Activated T-helper 2 cell treated with anti-CD3 and anti-CD28 coated beads, Interferon-gamma antibody, Interleukin-2, Interleukin-4, amounts not matched to agents 10 μg/mL and 5 μg/mL and 100 μg/mL, durations not matched to agents 14 hours and 24 hours and 36 hours (primary cell): Measurements from ENCODE around the gene KRT77. TPM values are rescaled to one million over a fixed set of nuclear protein-coding genes. Genes with fewer than 3 reads are reported as not detected.
A peak's percentile ranks its signal among the peaks of the same experiment; 100 is the strongest.

Experiments used
- DNase-seq: peaks from one replicate; pipeline ENCODE4 v3.0.0; 2021; ENCODE audit warnings: low spot score
- H3K27ac Mint-ChIP-seq: one replicate; pipeline ENCODE4 v1.8.0; 2021; ENCODE audit warnings: mixed read lengths
- H3K27me3 Mint-ChIP-seq: one replicate; pipeline ENCODE4 v1.8.0; 2021; ENCODE audit warnings: low read depth, mixed read lengths
- H3K36me3 Mint-ChIP-seq: one replicate; pipeline ENCODE4 v1.8.0; 2021; ENCODE audit warnings: low read depth, mixed read lengths
- H3K4me1 Mint-ChIP-seq: one replicate; pipeline ENCODE4 v1.8.0; 2021; ENCODE audit warnings: low read depth, mixed read lengths
- H3K4me3 Mint-ChIP-seq: one replicate; pipeline ENCODE4 v1.8.0; 2021; ENCODE audit warnings: low read depth, mild to moderate bottlenecking, moderate library complexity, mixed read lengths
- H3K9me3 Mint-ChIP-seq: one replicate; pipeline ENCODE4 v1.8.0; 2021; ENCODE audit warnings: mixed read lengths
- intact Hi-C: fragments of 100-400 bp; cut with micrococcal nuclease; formaldehyde crosslinking; loops from one replicate; pipeline ENCODE4 v1.15.1; 2023
- total RNA-seq: library from RNA; stranded (reverse); gene quantifications from 2 replicates; pipeline ENCODE4 v1.2.3, GENCODE V29; 2022

KRT77 gene
- total RNA-seq, 1 donor from 2014 or later = not detected

DNA sequence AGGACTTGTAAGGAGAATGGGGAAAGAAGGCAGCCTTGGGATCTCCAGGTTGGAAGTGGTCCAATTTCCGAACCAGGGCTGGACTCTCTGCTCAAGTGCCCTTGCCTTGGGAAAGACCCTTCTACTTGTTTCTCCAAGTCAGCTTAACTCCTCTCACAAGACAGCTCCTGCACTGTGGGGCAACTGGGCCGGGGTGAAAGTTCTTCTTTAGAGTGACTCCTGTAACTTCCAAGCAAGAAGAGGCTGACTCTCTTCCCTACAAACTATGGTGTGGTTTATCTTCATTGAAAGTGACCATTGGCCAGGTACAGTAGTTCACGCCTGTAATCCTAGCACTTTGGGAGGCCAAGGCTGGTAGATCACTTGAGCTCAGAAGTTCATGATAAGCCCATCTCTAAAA lies 36.9 kb downstream of the KRT77 start:
- DNase-seq = no peak
- Mint-ChIP-seq H3K36me3 (no peaks in the 10 kb centered on the region), H3K27me3 (peaks cover 10% of the 10 kb centered on the region), H3K27ac (no peak overlapping the region), H3K4me1 (peaks cover 11% of the 10 kb centered on the region), H3K4me3 (no peak overlapping the region), H3K9me3 (no peaks in the 10 kb centered on the region)
- intact Hi-C loops = no loop called here

- H3K4me3 Mint-ChIP-seq = no peak overlapping the region
- no peaks in the 10 kb centered on the region for H3K9me3 Mint-ChIP-seq
- no peaks in the 10 kb centered on the region for H3K36me3 Mint-ChIP-seq
- H3K27me3 Mint-ChIP-seq = peaks cover 3% of the 10 kb centered on the region
- H3K4me1 Mint-ChIP-seq = peaks cover 11% of the 10 kb centered on the region
- intact Hi-C loops = no loop called here
- DNase-seq = no peak
- no peak overlapping the region for H3K27ac Mint-ChIP-seq
These were observed 39.9 kb downstream of the KRT77 start for GRCh38 chr12:52663420-52663819.

DNA sequence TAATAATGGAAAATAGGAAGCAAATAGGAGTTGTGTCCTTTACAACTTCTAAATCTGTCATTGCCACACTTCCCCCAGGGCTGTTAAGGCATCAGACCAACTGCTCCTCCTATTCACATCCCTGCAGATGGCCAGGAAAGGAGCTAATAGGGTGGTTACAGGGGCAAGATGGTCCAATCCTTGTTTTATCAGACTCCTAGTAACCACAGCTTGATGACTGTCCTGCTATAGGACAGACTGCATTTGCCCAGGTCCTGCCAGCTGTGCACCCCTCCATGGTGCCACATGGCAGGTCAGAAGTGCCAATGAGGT lies 40.5 kb downstream of the KRT77 start:
- Mint-ChIP-seq H3K27me3 (peaks cover 2% of the 10 kb centered on the region), H3K27ac (no peak overlapping the region), H3K9me3 (no peaks in the 10 kb centered on the region), H3K4me1 (peaks cover 11% of the 10 kb centered on the region), H3K36me3 (no peaks in the 10 kb centered on the region), H3K4me3 (no peak overlapping the region)
- DNase-seq = no peak
- intact Hi-C loops = no loop called here

- Mint-ChIP-seq H3K9me3 (no peaks in the 10 kb centered on the region), H3K36me3 (no peaks in the 10 kb centered on the region), H3K4me3 (no peak overlapping the region), H3K4me1 (peaks cover 11% of the 10 kb centered on the region), H3K27me3 (peaks cover 6% of the 10 kb centered on the region), H3K27ac (peak overlapping the region; percentile 12)
- intact Hi-C loops = no loop called here
- no peak for DNase-seq
These were observed 41.0 kb downstream of the KRT77 start for GRCh38 chr12:52662093-52662917.

DNA sequence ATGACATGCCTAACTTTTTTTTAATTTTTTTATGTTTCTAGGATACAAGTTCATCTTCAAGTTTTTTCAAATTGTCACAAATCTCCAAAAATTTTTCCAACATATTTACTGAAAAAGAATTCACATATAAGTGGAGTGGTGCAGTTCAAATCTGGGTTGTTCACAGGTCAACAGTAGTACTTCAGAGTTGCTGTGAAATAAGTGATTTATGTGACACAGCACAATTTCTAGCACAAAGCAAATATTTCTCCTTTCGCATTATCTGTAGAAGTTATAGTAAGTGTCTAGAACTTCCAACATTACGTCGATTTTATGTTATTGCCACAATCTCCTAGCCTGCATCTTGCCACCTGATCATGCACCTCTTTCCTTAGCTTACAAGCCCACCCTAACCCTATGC lies 41.7 kb downstream of the KRT77 start:
- Mint-ChIP-seq H3K27me3 (peaks cover 6% of the 10 kb centered on the region), H3K4me3 (no peak overlapping the region), H3K4me1 (peaks cover 11% of the 10 kb centered on the region), H3K27ac (no peak overlapping the region), H3K36me3 (no peaks in the 10 kb centered on the region), H3K9me3 (no peaks in the 10 kb centered on the region)
- DNase-seq = no peak
- intact Hi-C loops = no loop called here

DNA sequence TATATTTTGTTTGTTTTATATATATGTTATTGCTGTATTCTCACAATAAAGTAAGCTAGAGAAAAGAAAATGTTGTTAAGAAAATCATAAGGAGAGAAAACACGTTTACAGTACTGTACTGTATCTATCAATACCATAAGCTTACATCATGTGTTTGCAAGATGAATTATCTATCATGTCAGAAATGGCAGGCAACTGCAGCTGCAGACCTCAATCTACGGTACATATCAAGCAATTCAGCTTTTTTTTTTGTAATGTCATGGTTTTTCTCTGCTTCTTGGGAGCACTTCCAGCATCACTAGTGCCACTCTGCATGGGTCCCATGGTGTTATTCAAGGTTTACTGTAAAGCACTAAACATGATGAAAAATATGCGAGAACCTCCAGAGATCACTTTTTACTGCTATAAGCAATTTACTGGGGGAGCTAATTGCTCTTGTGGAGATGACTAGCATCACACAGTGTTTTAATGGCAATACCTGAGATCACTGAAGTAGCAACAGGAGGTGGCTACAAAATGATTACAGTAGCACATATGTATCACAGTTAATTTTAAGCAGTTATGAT lies 42.3 kb downstream of the KRT77 start:
- Mint-ChIP-seq H3K36me3 (no peaks in the 10 kb centered on the region), H3K4me3 (no peak overlapping the region), H3K27me3 (peaks cover 10% of the 10 kb centered on the region), H3K9me3 (no peaks in the 10 kb centered on the region), H3K27ac (no peak overlapping the region), H3K4me1 (peaks cover 11% of the 10 kb centered on the region)
- intact Hi-C loops = no loop called here
- DNase-seq = no peak

DNA sequence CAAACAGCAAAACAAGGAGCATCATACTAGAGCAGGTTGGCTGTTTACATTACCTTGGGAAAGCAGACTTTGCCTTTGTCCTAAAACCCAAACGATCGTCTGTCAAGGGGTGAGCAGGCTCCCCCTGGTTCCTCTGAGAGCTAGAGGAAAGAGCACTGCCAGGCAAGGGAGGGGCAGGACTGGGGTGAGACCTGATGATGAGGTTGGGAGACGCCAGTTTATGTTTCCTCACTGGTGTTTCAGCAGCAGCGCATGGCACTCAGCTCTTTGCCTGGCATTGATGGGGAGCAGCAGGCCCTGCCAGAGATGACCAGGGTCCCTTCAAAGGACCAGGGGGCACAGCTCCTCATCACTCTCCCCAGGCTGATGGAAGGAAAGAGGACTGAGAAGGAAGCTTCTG lies 43.4 kb downstream of the KRT77 start:
- peaks cover 14% of the 10 kb centered on the region for H3K27me3 Mint-ChIP-seq
- intact Hi-C loops = no loop called here
- DNase-seq = no peak
- no peak overlapping the region for H3K27ac Mint-ChIP-seq
- H3K36me3 Mint-ChIP-seq = no peaks in the 10 kb centered on the region
- peaks cover 11% of the 10 kb centered on the region for H3K4me1 Mint-ChIP-seq
- H3K4me3 Mint-ChIP-seq = no peak overlapping the region
- no peaks in the 10 kb centered on the region for H3K9me3 Mint-ChIP-seq

- no peaks in the 10 kb centered on the region for H3K9me3 Mint-ChIP-seq
- peaks cover 11% of the 10 kb centered on the region for H3K4me1 Mint-ChIP-seq
- H3K27ac Mint-ChIP-seq = no peak overlapping the region
These were observed 43.9 kb downstream of the KRT77 start for GRCh38 chr12:52659395-52659794.

GRCh38 chr12:52658196-52658595 lies 45.1 kb downstream of the KRT77 start:
- Mint-ChIP-seq H3K27ac (no peak overlapping the region), H3K9me3 (no peaks in the 10 kb centered on the region), H3K4me1 (peaks cover 11% of the 10 kb centered on the region), H3K4me3 (no peak overlapping the region), H3K36me3 (no peaks in the 10 kb centered on the region), H3K27me3 (peaks cover 19% of the 10 kb centered on the region)
- no peak for DNase-seq
- intact Hi-C loops = no loop called here

More at GRCh38 chr12:52659395-52659794, 43.9 kb downstream of the KRT77 start:
- no peaks in the 10 kb centered on the region for H3K36me3 Mint-ChIP-seq
- intact Hi-C loops = no loop called here
- no peak for DNase-seq
- H3K4me3 Mint-ChIP-seq = no peak overlapping the region
- H3K27me3 Mint-ChIP-seq = peaks cover 16% of the 10 kb centered on the region

DNA sequence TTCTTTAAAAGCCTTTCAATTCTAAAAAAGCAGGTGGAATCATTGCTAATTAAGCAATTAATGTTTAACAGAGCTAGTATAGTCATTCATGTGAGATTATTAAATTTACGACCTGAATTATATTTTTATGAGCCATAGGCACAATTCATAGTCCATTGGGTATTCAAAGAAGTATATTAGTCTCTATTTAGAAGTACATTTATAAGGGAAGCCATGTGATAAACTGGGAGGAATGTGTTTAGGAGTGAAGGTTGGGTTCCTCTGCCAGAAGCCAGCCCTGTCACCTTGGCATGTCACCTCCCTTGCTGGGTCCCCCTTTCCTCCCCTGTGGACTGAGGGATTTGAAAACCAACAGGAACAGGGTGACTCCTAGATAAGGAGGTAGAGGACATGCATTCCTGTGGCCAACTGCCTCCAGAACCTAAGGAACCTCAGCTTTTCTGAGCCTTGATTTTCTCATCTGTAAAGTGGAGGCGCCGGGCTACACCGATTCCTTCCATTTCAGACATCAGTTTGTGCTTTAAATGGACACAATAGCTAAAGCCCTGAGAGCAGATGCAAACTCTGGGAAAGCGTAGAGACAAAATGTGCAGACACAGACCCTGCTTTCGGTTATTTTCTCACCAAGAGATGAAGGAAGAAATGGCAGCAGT lies 45.9 kb downstream of the KRT77 start:
- no peak overlapping the region for H3K4me3 Mint-ChIP-seq
- H3K27me3 Mint-ChIP-seq = peaks cover 19% of the 10 kb centered on the region
- no peaks in the 10 kb centered on the region for H3K9me3 Mint-ChIP-seq
- intact Hi-C loops = no loop called here
- H3K27ac Mint-ChIP-seq = no peak overlapping the region
- peaks cover 8% of the 10 kb centered on the region for H3K4me1 Mint-ChIP-seq
- no peaks in the 10 kb centered on the region for H3K36me3 Mint-ChIP-seq
- no peak for DNase-seq

- no peaks in the 10 kb centered on the region for H3K36me3 Mint-ChIP-seq
- peaks cover 2% of the 10 kb centered on the region for H3K4me1 Mint-ChIP-seq
- no peak overlapping the region for H3K4me3 Mint-ChIP-seq
These were observed 46.7 kb downstream of the KRT77 start for GRCh38 chr12:52656616-52657015.

GRCh38 chr12:52655720-52656124 lies 47.6 kb downstream of the KRT77 start:
- Mint-ChIP-seq H3K36me3 (no peaks in the 10 kb centered on the region), H3K9me3 (no peaks in the 10 kb centered on the region), H3K4me3 (no peak overlapping the region), H3K4me1 (peaks cover 2% of the 10 kb centered on the region), H3K27ac (no peak overlapping the region), H3K27me3 (peaks cover 19% of the 10 kb centered on the region)
- intact Hi-C loops = no loop called here
- DNase-seq = no peak

More at GRCh38 chr12:52656616-52657015, 46.7 kb downstream of the KRT77 start:
- no peak for DNase-seq
- intact Hi-C loops = no loop called here
- no peaks in the 10 kb centered on the region for H3K9me3 Mint-ChIP-seq
- no peak overlapping the region for H3K27ac Mint-ChIP-seq
- peaks cover 19% of the 10 kb centered on the region for H3K27me3 Mint-ChIP-seq

DNA sequence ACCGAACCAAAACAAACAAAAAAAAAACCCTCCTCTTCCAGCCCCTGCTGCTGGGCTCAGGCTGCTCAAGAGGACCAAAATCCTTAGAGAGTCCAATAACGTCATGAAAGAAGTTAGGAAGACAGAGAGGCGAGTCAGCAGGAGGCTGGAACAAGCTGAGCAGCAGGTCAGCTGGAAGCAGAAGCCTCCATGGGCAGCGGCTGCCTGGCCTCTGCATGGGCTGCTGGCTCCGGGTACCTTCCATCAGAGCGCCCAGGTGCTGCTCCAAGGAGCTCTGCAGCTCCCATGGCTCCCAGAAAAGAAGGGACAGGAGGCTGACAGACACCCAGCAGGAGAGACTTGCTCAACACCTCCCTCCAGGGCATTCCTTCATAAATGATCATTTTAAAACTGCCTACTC lies 48.1 kb downstream of the KRT77 start:
- Mint-ChIP-seq H3K4me1 (peaks cover 2% of the 10 kb centered on the region), H3K27ac (no peak overlapping the region)

More for the DNA sequence above, 48.1 kb downstream of the KRT77 start:
- no peaks in the 10 kb centered on the region for H3K9me3 Mint-ChIP-seq
- intact Hi-C loops = no loop called here
- no peaks in the 10 kb centered on the region for H3K36me3 Mint-ChIP-seq
- H3K27me3 Mint-ChIP-seq = peaks cover 19% of the 10 kb centered on the region
- H3K4me3 Mint-ChIP-seq = no peak overlapping the region
- DNase-seq = no peak
